ENCODE results near the gene ENOX1.
"Not testable (repeated sequence)": the region's sequence is repeated elsewhere in the genome, so short reads cannot be mapped to it uniquely, and the experiment has no call there.

Gene ENOX1

GRCh38 chr13:43415903-43416391, 370.8 kb downstream of the ENOX1 start:
- not testable (repeated sequence) for DNase-seq

- no peak for DNase-seq
These were observed 372.7 kb downstream of the ENOX1 start for GRCh38 chr13:43414111-43414510.

- no peak for DNase-seq
These were observed 375.0 kb downstream of the ENOX1 start for GRCh38 chr13:43411741-43412140.

GRCh38 chr13:43411211-43411610, 375.6 kb downstream of the ENOX1 start:
- DNase-seq: no peak

- no peak for DNase-seq
These were observed 378.5 kb downstream of the ENOX1 start for GRCh38 chr13:43408274-43408673.

GRCh38 chr13:43407023-43407581, 379.7 kb downstream of the ENOX1 start:
- DNase-seq: no peak

- DNase-seq: no peak
These were observed 381.3 kb downstream of the ENOX1 start for GRCh38 chr13:43405457-43405856.

- no peak for DNase-seq
These were observed 384.4 kb downstream of the ENOX1 start for GRCh38 chr13:43402380-43402779.

- no peak for DNase-seq
These were observed 385.4 kb downstream of the ENOX1 start for GRCh38 chr13:43401361-43401760.

- DNase-seq: no peak
These were observed 389.7 kb downstream of the ENOX1 start for GRCh38 chr13:43397111-43397510.

GRCh38 chr13:43391036-43391435, 395.7 kb downstream of the ENOX1 start:
- DNase-seq: no peak

GRCh38 chr13:43390619-43391018, 396.2 kb downstream of the ENOX1 start:
- no peak for DNase-seq

- no peak for DNase-seq
These were observed 396.8 kb downstream of the ENOX1 start for GRCh38 chr13:43389983-43390382.

GRCh38 chr13:43389573-43389972, 397.2 kb downstream of the ENOX1 start:
- no peak for DNase-seq

GRCh38 chr13:43388282-43389034, 398.3 kb downstream of the ENOX1 start:
- DNase-seq: no peak

GRCh38 chr13:43387880-43388279, 398.9 kb downstream of the ENOX1 start:
- no peak for DNase-seq

- DNase-seq: no peak
These were observed 403.1 kb downstream of the ENOX1 start for GRCh38 chr13:43383498-43384165.

GRCh38 chr13:43379738-43380137, 407.0 kb downstream of the ENOX1 start:
- no peak for DNase-seq

GRCh38 chr13:43377973-43378372, 408.8 kb downstream of the ENOX1 start:
- DNase-seq: no peak

- no peak for DNase-seq
These were observed 409.6 kb downstream of the ENOX1 start for GRCh38 chr13:43377149-43377548.

- no peak for DNase-seq
These were observed 410.2 kb downstream of the ENOX1 start for GRCh38 chr13:43376596-43376995.

- DNase-seq: no peak
These were observed 410.8 kb downstream of the ENOX1 start for GRCh38 chr13:43375797-43376465.

- DNase-seq: no peak
These were observed 412.2 kb downstream of the ENOX1 start for GRCh38 chr13:43374621-43375020.

GRCh38 chr13:43373400-43373799, 413.4 kb downstream of the ENOX1 start:
- no peak for DNase-seq

All from activated CD4-positive, alpha-beta T cell treated with anti-CD3 and anti-CD28 coated beads for 48 hours (primary cell).